PC-9 (cell line): Measurements from ENCODE around the gene SLC45A2.

Experiments used
- CTCF ChIP-seq: fragments of 200-600 bp; sonication (generic); conservative IDR thresholded peaks from 2 replicates; pipeline ENCODE4 v1.6.1; 2017; ENCODE audit warnings: mixed run types, antibody characterized with exemption, mild to moderate bottlenecking, moderate library complexity
- EZH2 ChIP-seq: fragments of 200-600 bp; sonication (generic); IDR thresholded peaks from 2 replicates; pipeline ENCODE4 v1.8.0; 2017; ENCODE audit warnings: antibody characterized with exemption, low read depth

GRCh38 chr5:34009610-34010009 is 25.1 kb upstream of the SLC45A2 start:
- TF ChIP-seq CTCF: no peak
- no peak for TF ChIP-seq EZH2
